ENCODE data around the gene KLHL15.

DNA sequence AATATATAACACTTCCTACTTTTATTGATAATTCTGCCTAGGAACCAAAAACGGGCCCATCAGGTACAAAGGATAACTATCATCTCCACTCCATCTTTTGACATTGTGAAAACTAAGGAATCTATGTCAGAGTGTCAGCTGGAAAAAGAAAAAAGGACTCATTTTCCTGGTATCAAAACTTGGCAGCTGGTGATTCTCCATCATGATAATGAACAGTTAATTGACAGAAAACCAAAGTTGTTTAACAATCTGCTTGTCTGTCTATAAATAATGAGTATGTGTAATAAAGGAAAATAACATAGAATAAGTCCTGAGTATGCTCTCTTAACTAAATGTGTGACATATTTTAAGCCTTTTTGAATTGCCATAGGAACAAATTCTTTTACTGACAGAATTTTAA lies 87.8 kb downstream of the KLHL15 start:
- TF ChIP-seq EZH2 (IDR thresholded peaks at IDR 0.05; ENCODE audit: insufficient read depth, poor library complexity, severe bottlenecking) (no peak), EZH2phosphoT487 (IDR thresholded peaks at IDR 0.05; ENCODE audit: insufficient read depth, low read depth) (no peak)
